GM18873 (cell line): Measurements from ENCODE around the gene AKR1C2.
"Not testable (repeated sequence)": the region's sequence is repeated elsewhere in the genome, so short reads cannot be mapped to it uniquely, and the experiment has no call there.

Experiments used
- ATAC-seq: cut with Tn5 transposase; IDR thresholded peaks from one replicate; pipeline ENCODE4 v1.9.1; 2021; ENCODE audit warnings: mild to moderate bottlenecking, moderate library complexity, moderate number of reproducible peaks; ENCODE audit not compliant: unreplicated experiment, low FRiP score

Gene AKR1C2

GRCh38 chr10:4962876-4963814 lies 40.5 kb downstream of the AKR1C2 start, which contains the start of gene AKR1C1:
Gene AKR1C1 (plus strand): TSS chr10:4963415. CDS start chr10:4963445, 30 bp downstream.
- not testable (repeated sequence) for ATAC-seq

- not testable (repeated sequence) for ATAC-seq
Measured at GRCh38 chr10:4962308-4962707, 41.3 kb downstream of the AKR1C2 start.

GRCh38 chr10:4961558-4961957 lies 42.1 kb downstream of the AKR1C2 start:
- ATAC-seq, result not testable (repeated sequence)

GRCh38 chr10:4956955-4957645 lies 46.6 kb downstream of the AKR1C2 start:
- ATAC-seq, result not testable (repeated sequence)

- ATAC-seq, result not testable (repeated sequence)
Measured at GRCh38 chr10:4956088-4956487, 47.6 kb downstream of the AKR1C2 start.

- no peak for ATAC-seq
Measured at GRCh38 chr10:4953405-4953804, 50.3 kb downstream of the AKR1C2 start.

- not testable (repeated sequence) for ATAC-seq
Measured at GRCh38 chr10:4951512-4952162, 52.0 kb downstream of the AKR1C2 start.

GRCh38 chr10:4947635-4948596 lies 55.7 kb downstream of the AKR1C2 start:
- no peak for ATAC-seq

GRCh38 chr10:4947039-4947634 lies 56.5 kb downstream of the AKR1C2 start:
- no peak for ATAC-seq

- ATAC-seq, result no peak
Measured at GRCh38 chr10:4945766-4946717, 57.6 kb downstream of the AKR1C2 start.

GRCh38 chr10:4944841-4945240 lies 58.8 kb downstream of the AKR1C2 start:
- no peak for ATAC-seq

- ATAC-seq, result no peak
Measured at GRCh38 chr10:4943821-4944220, 59.8 kb downstream of the AKR1C2 start.

- not testable (repeated sequence) for ATAC-seq
Measured at GRCh38 chr10:4943416-4943815, 60.2 kb downstream of the AKR1C2 start.

GRCh38 chr10:4942931-4943330 lies 60.7 kb downstream of the AKR1C2 start:
- ATAC-seq, result not testable (repeated sequence)

- no peak for ATAC-seq
Measured at GRCh38 chr10:4941540-4942330, 61.9 kb downstream of the AKR1C2 start.

- ATAC-seq, result not testable (repeated sequence)
Measured at GRCh38 chr10:4940909-4941308, 62.7 kb downstream of the AKR1C2 start.

- not testable (repeated sequence) for ATAC-seq
Measured at GRCh38 chr10:4940073-4940428, 63.6 kb downstream of the AKR1C2 start.
